Measurements from ENCODE around the gene USP21. TPM values are rescaled to one million over a fixed set of nuclear protein-coding genes. Genes with fewer than 3 reads are reported as not detected.
A peak's percentile ranks its signal among the peaks of the same experiment; 100 is the strongest.

The USP21 gene
- total and polyA plus RNA-seq, 9 of the 15 experiments (the other 6 are each of a cell fraction or from before 2014, with no cell fraction given) = 4.9 to 52.4 (median 21.6) TPM

- TF ChIP-seq KDM4B (IDR thresholded peaks at IDR 0.05; ENCODE audit: borderline replicate concordance in 2 of 2, low read depth in 1 of 2) = peak in 1 of 2 experiments; percentile 6; a peak in 1 of 4 replicates
- TF ChIP-seq STAG1 (CRISPR knock-in tag; IDR thresholded peaks at IDR 0.05; ENCODE audit: borderline replicate concordance) = no peak
- 0 out of 2 replicates have a peak, but pooled peaks have one; percentile 4 for TF ChIP-seq FOXP4 (CRISPR knock-in tag; IDR thresholded peaks at IDR 0.05; ENCODE audit: borderline replicate concordance)
- TF ChIP-seq CTCF (IDR thresholded peaks at IDR 0.05 in 2 of 3, conservative IDR thresholded peaks at IDR 0.05 in 1 of 3; ENCODE audit: insufficient read depth in 2 of 3, low read depth in 1 of 3, low read length in 3 of 3) = 0 out of 6 replicates have a peak, but pooled peaks of 1 of the 3 experiments have one; percentile 13
These were observed 7.6 kb downstream of the USP21 start (continued) for GRCh38 chr1:161166669-161167548.
